Activated CD4-positive, alpha-beta T cell treated with anti-CD3 and anti-CD28 coated beads for 1 hour (primary cell): ENCODE measurements around the gene LRP1B.

Experiments
- DNase-seq: peaks from one replicate; pipeline ENCODE4 v3.0.0-alpha.2; 2020

Gene LRP1B

GRCh38 chr2:141736466-141736865 lies 394.4 kb downstream of the LRP1B start:
- DNase-seq: no peak

- no peak for DNase-seq
Observed at GRCh38 chr2:141728886-141729285, 401.9 kb downstream of the LRP1B start.

- no peak for DNase-seq
Observed at GRCh38 chr2:141728142-141728541, 402.7 kb downstream of the LRP1B start.

GRCh38 chr2:141724426-141724825 lies 406.4 kb downstream of the LRP1B start:
- DNase-seq: no peak

- DNase-seq: no peak
Observed at GRCh38 chr2:141723814-141724213, 407.0 kb downstream of the LRP1B start.

GRCh38 chr2:141720476-141720875 lies 410.3 kb downstream of the LRP1B start:
- no peak for DNase-seq

GRCh38 chr2:141714496-141714895 lies 416.3 kb downstream of the LRP1B start:
- no peak for DNase-seq

- no peak for DNase-seq
Observed at GRCh38 chr2:141711627-141712026, 419.2 kb downstream of the LRP1B start.

- DNase-seq: no peak
Observed at GRCh38 chr2:141710589-141711239, 420.1 kb downstream of the LRP1B start.

GRCh38 chr2:141709756-141710155 lies 421.1 kb downstream of the LRP1B start:
- no peak for DNase-seq

- no peak for DNase-seq
Observed at GRCh38 chr2:141707486-141707885, 423.3 kb downstream of the LRP1B start.

GRCh38 chr2:141704541-141704940 lies 426.3 kb downstream of the LRP1B start:
- DNase-seq: no peak

GRCh38 chr2:141703501-141703900 lies 427.3 kb downstream of the LRP1B start:
- no peak for DNase-seq

- no peak for DNase-seq
Observed at GRCh38 chr2:141701618-141702017, 429.2 kb downstream of the LRP1B start.

GRCh38 chr2:141699573-141699972 lies 431.2 kb downstream of the LRP1B start:
- no peak for DNase-seq

- no peak for DNase-seq
Observed at GRCh38 chr2:141698500-141698899, 432.3 kb downstream of the LRP1B start.

- no peak for DNase-seq
Observed at GRCh38 chr2:141697035-141697434, 433.8 kb downstream of the LRP1B start.

- DNase-seq: no peak
Observed at GRCh38 chr2:141694180-141694579, 436.6 kb downstream of the LRP1B start.

- no peak for DNase-seq
Observed at GRCh38 chr2:141692829-141693228, 438.0 kb downstream of the LRP1B start.

GRCh38 chr2:141676139-141676538 lies 454.7 kb downstream of the LRP1B start:
- DNase-seq: no peak

- DNase-seq: no peak
Observed at GRCh38 chr2:141666191-141666590, 464.6 kb downstream of the LRP1B start.

GRCh38 chr2:141660232-141660631 lies 470.6 kb downstream of the LRP1B start:
- DNase-seq: no peak

- DNase-seq: no peak
Observed at GRCh38 chr2:141654311-141654710, 476.5 kb downstream of the LRP1B start.

- no peak for DNase-seq
Observed at GRCh38 chr2:141653184-141653583, 477.6 kb downstream of the LRP1B start.

GRCh38 chr2:141652308-141652707 lies 478.5 kb downstream of the LRP1B start:
- no peak for DNase-seq
